ENCODE data around the gene H1-8.
A peak's percentile ranks its signal among the peaks of the same experiment; 100 is the strongest.

Gene H1-8

GRCh38 chr3:129574206-129574605, 31.2 kb downstream of the H1-8 start:
- DNase-seq (ENCODE audit: low read depth): no peak

GRCh38 chr3:129575233-129575996, 32.4 kb downstream of the H1-8 start:
- DNase-seq (ENCODE audit: low read depth): no peak

GRCh38 chr3:129575997-129576384, 33.0 kb downstream of the H1-8 start:
- no peak for DNase-seq (ENCODE audit: low read depth)

- no peak for DNase-seq (ENCODE audit: low read depth)
Measured at GRCh38 chr3:129576514-129577352, 33.8 kb downstream of the H1-8 start.

- no peak for DNase-seq (ENCODE audit: low read depth)
Measured at GRCh38 chr3:129577366-129577765, 34.4 kb downstream of the H1-8 start.

GRCh38 chr3:129577925-129578786, 35.2 kb downstream of the H1-8 start:
- DNase-seq (ENCODE audit: low read depth): no peak

GRCh38 chr3:129579991-129580390, 37.0 kb downstream of the H1-8 start:
- no peak for DNase-seq (ENCODE audit: low read depth)

- DNase-seq (ENCODE audit: low read depth): no peak
Measured at GRCh38 chr3:129581623-129582022, 38.6 kb downstream of the H1-8 start.

- no peak for DNase-seq (ENCODE audit: low read depth)
Measured at GRCh38 chr3:129582799-129583198, 39.8 kb downstream of the H1-8 start.

GRCh38 chr3:129583289-129583688, 40.3 kb downstream of the H1-8 start:
- no peak for DNase-seq (ENCODE audit: low read depth)

- DNase-seq (ENCODE audit: low read depth): no peak
Measured at GRCh38 chr3:129584631-129585030, 41.7 kb downstream of the H1-8 start.

- no peak for DNase-seq (ENCODE audit: low read depth)
Measured at GRCh38 chr3:129585949-129586657, 43.1 kb downstream of the H1-8 start.

GRCh38 chr3:129586746-129587430, 43.9 kb downstream of the H1-8 start:
- no peak for DNase-seq (ENCODE audit: low read depth)

GRCh38 chr3:129587566-129588210, 44.7 kb downstream of the H1-8 start:
- no peak for DNase-seq (ENCODE audit: low read depth)

GRCh38 chr3:129590215-129590614, 47.2 kb downstream of the H1-8 start:
- DNase-seq (ENCODE audit: low read depth): no peak

- no peak for DNase-seq (ENCODE audit: low read depth)
Measured at GRCh38 chr3:129591932-129592331, 49.0 kb downstream of the H1-8 start.

- no peak for DNase-seq (ENCODE audit: low read depth)
Measured at GRCh38 chr3:129592381-129593131, 49.6 kb downstream of the H1-8 start.

GRCh38 chr3:129593230-129593594, 50.2 kb downstream of the H1-8 start:
- no peak for DNase-seq (ENCODE audit: low read depth)

GRCh38 chr3:129593595-129594339, 50.8 kb downstream of the H1-8 start:
- DNase-seq (ENCODE audit: low read depth): peak; percentile 73

Measured in activated T-cell treated with anti-CD3 and anti-CD28 coated beads for 48 hours (primary cell).